HG02973 (cell line): ENCODE measurements around the gene RNF8.
A peak's percentile ranks its signal among the peaks of the same experiment; 100 is the strongest.
"Not testable (repeated sequence)": the region's sequence is repeated elsewhere in the genome, so short reads cannot be mapped to it uniquely, and the experiment has no call there.

Source experiments
- ATAC-seq: cut with Tn5 transposase; IDR thresholded peaks from one replicate; pipeline ENCODE4 v1.9.1; 2021; ENCODE audit warnings: moderate library complexity; ENCODE audit not compliant: unreplicated experiment

RNF8 gene

DNA sequence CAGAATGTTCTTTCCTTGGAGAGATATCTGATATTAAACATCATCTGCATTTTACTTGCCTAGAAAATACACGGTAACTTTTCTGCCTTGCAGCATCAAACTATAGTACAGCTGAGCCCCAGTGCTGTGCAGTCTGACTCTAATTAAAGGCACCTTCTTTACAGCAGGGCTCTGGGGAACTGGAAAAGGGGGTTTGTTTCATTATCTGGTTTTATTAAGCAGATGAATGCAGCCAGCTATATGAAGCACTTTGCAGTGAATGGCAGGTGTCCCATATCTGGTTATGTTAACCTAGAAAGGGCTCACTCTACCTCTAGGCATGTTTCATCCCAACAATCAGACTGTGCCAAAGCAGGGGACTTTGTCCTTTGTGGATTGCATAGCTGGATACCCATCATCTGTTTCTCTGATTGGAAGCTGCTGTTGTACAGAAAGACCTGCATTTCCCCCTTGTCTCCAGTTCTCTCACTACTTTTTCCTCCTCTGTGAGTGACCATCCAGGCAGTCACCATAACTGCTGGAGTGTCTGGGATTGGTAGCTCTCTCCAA, 39.7 kb downstream of the RNF8 start:
- no peak for ATAC-seq

DNA sequence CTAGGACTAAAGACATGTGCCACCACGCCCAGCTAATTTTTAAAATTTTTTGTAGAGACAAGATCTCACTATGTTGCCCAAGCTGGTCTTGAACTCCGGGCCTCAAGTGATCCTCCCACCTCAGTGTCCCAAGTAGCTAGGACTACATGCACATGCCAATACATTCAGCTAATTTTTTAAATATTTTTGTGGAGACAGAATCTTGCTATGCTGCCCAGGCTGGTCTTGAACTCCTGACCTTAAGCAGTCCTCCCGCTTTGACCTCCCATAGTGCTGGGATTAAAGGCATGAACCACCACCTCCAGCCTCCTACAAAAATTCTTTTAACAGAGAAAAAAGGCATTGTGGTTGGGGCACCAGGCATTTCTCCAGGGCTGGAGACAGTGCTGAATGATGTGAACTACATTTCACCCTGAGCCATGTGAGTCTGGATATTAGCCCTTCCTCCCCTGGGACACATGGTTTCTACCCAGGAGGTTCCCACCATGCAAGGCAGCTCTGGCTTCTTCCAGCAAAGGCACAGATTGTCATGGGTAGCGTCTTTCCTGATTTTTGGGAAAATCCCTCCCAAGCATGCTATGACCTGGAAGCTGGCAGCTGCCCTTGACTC, 42.9 kb downstream of the RNF8 start:
- ATAC-seq: no peak

DNA sequence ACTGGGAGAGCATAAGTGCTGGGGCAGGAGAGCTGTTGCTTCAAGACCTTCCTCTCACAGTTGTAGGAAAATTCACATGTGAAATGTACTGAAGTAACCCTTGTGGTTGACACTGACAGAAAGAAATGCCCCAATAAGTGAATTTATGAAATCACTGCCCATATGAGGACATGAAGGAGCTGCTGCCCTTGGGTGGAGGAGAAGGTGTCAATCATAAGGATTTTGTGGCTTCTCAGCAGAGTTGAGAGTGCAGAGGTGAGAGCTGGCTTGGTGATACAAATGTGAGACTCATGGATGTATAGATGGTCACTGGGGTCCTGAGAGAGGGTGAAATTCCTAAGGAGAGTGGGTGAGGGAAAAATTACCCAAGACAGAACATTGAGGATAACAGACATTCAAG, 45.3 kb downstream of the RNF8 start:
- no peak for ATAC-seq

DNA sequence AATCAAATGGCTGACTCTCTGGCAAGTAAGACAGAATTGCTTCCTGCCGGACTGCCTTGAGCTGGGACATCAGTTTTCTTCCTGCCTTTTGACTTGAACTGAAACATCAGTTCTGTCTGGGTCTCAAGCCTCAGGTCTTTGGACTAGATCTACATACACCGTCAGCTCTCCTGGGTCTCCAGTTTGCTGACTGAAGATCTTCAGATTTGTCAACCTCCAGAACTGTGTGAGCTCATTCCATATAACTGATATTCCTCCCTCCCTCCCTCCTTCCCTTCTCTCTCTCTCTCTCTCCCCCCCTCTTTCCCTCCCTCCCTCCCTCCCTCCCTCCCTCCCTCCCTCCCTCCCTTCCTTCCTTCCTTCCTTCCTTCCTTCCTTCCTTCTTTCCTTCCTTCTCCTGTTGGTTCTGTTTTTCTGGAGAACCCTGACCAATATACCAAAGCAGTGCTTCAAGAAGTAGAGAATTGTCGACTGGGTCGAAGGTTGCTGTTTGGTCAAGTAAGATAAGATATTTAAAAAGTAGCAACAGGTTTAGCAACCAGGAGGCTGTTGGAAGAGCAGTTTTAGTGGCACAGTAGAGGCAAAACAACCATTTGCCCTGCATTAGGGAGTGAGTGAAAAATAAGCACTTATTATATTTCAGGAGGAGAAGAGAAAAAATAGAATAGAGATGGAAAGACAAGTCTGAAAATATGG, 46.2 kb downstream of the RNF8 start:
- no peak for ATAC-seq

DNA sequence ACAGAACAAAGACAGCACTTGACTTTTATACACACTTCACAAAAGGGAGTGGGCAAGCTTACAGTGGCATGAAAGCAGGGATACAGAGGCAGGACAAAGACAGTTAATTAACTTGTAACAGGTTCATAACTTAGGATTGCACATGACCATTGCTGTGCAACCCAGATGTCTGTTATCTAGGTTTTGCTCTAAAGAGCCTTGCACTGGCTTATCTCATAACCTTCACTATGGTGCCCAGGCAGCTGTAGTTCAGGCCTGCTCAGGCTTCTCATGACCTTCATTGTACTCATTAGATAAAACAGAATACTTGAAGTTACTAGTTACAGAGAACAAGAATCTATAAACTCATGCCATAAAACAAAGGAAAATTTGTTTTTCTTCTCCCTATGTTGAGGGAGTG, 47.9 kb downstream of the RNF8 start:
- not testable (repeated sequence) for ATAC-seq

- no peak for ATAC-seq
Measured at GRCh38 chr6:37406726-37407341, 53.1 kb downstream of the RNF8 start.

GRCh38 chr6:37407948-37408347, 54.2 kb downstream of the RNF8 start:
- ATAC-seq: no peak

- no peak for ATAC-seq
Measured at GRCh38 chr6:37409501-37409900, 55.7 kb downstream of the RNF8 start.

- ATAC-seq: no peak
Measured at GRCh38 chr6:37417393-37417792, 63.6 kb downstream of the RNF8 start.

DNA sequence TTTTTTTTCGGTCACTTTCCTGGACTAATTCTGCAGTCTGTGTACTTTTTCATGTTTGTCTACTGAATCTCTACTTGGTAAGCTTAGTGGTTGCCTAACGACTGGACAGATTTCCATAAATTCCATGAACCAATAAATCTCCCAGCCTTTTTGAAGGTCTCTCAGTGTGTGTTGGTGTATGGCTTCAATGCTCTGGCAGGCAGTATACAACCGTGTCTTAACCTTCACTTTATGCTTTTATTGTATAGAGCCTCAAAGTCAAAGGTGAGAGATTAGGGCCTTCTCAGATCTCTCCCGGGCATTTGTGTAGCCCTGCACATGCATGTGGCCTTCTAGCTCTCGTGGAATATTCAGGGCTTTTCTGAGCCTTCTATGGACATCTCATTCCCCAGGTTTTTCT, 64.9 kb downstream of the RNF8 start:
- no peak for ATAC-seq

- ATAC-seq: no peak
Measured at GRCh38 chr6:37426058-37426944, 72.5 kb downstream of the RNF8 start.

GRCh38 chr6:37426945-37427510, 73.2 kb downstream of the RNF8 start:
- no peak for ATAC-seq

DNA sequence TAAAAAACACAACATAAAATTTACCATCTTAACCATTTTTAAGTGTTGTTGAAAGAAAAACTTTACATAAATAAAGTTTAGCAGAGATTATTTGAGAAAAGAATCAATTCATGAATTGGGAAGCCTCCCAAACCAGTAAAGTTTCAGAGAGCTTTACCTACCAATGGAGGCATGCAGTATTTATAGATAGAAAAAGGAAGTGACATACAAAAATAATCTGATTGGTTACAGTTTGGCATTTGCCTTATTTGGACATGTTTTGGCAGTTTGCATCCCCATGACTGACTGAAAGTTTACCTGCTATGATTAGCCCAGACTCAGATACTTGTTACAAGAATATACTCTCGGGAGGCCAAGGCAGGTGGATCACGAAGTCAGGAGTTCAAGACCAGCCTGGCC, 75.6 kb downstream of the RNF8 start:
- no peak for ATAC-seq

DNA sequence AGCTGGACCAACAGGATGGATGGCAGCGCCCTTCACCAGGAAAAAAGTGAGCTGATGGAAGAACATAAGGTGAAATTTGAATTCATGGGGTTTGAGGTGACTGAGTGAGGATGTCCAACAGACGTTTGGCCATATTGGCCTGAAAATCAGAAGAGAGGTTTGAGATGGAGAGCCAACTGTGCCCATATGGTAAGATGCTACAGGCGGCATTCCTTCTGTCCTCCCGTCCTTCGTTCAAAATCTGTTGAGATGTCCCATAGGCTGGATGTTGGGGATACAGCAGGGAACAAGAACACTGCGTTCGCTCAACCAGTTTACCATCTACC, 78.8 kb downstream of the RNF8 start:
- ATAC-seq: no peak

DNA sequence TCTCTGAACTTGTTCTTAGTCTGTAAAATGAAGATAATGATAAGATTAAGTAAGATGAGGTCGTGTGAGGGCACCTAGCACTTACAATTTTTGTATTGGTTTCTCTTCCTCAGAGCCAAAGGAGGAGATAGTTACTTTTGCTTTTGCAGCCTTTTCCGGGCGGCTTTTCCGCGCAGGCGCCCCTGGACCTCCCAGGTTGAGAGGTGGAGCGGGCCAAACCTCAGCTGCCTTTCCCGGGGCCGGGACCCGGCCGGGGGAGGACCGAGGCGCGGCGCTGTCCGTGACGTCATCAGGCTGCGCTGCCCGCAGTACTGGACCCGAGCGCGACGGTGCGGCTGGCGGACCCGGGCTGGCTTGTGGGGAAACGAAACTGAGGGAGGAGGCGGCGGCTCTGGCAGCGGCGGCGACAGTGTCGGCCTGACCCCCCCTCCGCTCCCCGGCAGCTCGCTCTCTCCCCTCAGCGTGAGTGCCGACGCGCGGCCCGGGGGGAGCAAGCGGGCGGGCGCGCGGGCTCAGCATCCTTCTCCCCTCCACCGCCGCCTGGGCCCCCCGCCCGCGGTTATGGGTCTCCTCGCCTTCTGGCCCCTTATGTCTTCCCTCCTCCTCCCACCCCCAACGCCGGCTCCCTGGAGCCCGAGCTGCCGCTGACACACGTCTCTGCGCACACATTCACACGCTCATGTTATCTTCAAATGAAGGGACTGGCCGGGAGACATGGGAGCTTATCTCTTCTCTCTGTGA, 79.3 kb downstream of the RNF8 start, which contains the start of gene CMTR1:
TSS of gene CMTR1 (plus strand) at position 306 of the 741 bp plus-strand sequence. CDS start 2,409 bp downstream, outside the sequence.
- peak; percentile 75 for ATAC-seq

GRCh38 chr6:37433657-37434271, 80.0 kb downstream of the RNF8 start:
- peak; percentile 33 for ATAC-seq

- ATAC-seq: no peak
Measured at GRCh38 chr6:37435373-37435772, 81.6 kb downstream of the RNF8 start.

DNA sequence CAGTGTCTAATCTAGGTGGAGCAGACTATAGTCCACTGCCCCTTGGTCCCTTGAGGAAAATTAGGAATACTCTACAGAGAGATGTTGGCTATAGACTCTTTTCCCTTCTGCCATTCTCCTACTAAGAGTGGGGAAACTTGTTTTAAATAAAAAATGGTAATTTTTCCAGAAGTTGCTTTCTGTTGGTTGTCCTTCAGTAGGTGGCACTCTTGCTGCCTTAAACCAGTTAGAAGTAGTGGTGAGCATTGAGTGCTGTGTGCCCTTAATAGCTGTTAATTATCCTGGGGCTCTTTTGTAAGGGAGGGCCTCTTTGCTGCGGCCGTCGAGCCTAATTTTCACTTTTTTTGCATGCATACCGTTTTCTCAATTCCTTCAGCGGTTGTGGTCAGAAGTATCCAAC, 82.0 kb downstream of the RNF8 start:
- no peak for ATAC-seq

- ATAC-seq: no peak
Measured at GRCh38 chr6:37438930-37439329, 85.1 kb downstream of the RNF8 start.

GRCh38 chr6:37441651-37442050, 87.9 kb downstream of the RNF8 start:
- no peak for ATAC-seq
